Vagina (tissue), 2 donors: Measurements from ENCODE around the gene CDV3. TPM values are rescaled to one million over a fixed set of nuclear protein-coding genes. Genes with fewer than 3 reads are reported as not detected.
"Not testable (repeated sequence)": the region's sequence is repeated elsewhere in the genome, so short reads cannot be mapped to it uniquely, and the experiment has no call there.

ENCODE experiments used
- DNase-seq, 2 donors: peaks; one replicate each; pipeline ENCODE4 v3.0.0-alpha.2; 2017; ENCODE audit errors: extremely low spot score in 2 of 2
- H3K27ac ChIP-seq: fragments of 200-600 bp; sonication (generic); one replicate; pipeline ENCODE4 v1.5.1; 2019
- H3K27me3 ChIP-seq: fragments of 200-600 bp; sonication (generic); one replicate; pipeline ENCODE4 v1.5.1; 2019
- H3K36me3 ChIP-seq, 2 donors: fragments of 200-600 bp; sonication (generic); one replicate each; pipeline ENCODE4 v1.5.1; 2017 to 2019
- H3K4me1 ChIP-seq: fragments of 200-600 bp; sonication (generic); one replicate; pipeline ENCODE4 v1.5.1; 2019
- H3K4me3 ChIP-seq, 2 donors: fragments of 200-600 bp; sonication (generic); 1 replicate in 1 of 2; 2 replicates in 1 of 2; pipeline ENCODE4 v1.5.1; 2016 to 2019
- H3K9me3 ChIP-seq: fragments of 200-600 bp; sonication (generic); one replicate; pipeline ENCODE4 v1.5.1; 2019
- POLR2A ChIP-seq, 2 donors: fragments of 450-650 bp; IDR thresholded peaks; one replicate each; pipeline ENCODE4 v1.6.1; 2017; ENCODE audit warnings: antibody characterized with exemption in 2 of 2, mild to moderate bottlenecking in 2 of 2, moderate library complexity in 2 of 2
- POLR2AphosphoS5 ChIP-seq, 2 donors: sonication (generic); formaldehyde crosslinking; IDR thresholded peaks; one replicate each; pipeline ENCODE4 v1.9.0; 2017; ENCODE audit warnings: antibody characterized with exemption in 2 of 2, mild to moderate bottlenecking in 2 of 2, low read depth in 1 of 2; ENCODE audit not compliant: insufficient read depth in 1 of 2
- intact Hi-C: fragments of 100-400 bp; cut with DNase I; formaldehyde crosslinking; loops from one replicate; pipeline ENCODE4 v1.15.1; 2023
- total RNA-seq: library from RNA; depleted of rRNA; stranded (reverse); fragments of >200 nt; gene quantifications from one replicate; pipeline ENCODE4 v1.2.3, GENCODE V29; 2016
- TF ChIP-seq, protein P1 (sequence below), 3 experiments: fragments of 450-650 bp in 2 of 3; fragments of 200-600 bp in 1 of 3; sonication (generic) in 1 of 3; IDR thresholded peaks; one replicate each; pipeline ENCODE4 v1.5.1; 2017 to 2019; ENCODE audit warnings: antibody characterized with exemption in 3 of 3, mild to moderate bottlenecking in 2 of 3, moderate library complexity in 2 of 3

CDV3 gene
- 55.0 TPM for total RNA-seq

DNA sequence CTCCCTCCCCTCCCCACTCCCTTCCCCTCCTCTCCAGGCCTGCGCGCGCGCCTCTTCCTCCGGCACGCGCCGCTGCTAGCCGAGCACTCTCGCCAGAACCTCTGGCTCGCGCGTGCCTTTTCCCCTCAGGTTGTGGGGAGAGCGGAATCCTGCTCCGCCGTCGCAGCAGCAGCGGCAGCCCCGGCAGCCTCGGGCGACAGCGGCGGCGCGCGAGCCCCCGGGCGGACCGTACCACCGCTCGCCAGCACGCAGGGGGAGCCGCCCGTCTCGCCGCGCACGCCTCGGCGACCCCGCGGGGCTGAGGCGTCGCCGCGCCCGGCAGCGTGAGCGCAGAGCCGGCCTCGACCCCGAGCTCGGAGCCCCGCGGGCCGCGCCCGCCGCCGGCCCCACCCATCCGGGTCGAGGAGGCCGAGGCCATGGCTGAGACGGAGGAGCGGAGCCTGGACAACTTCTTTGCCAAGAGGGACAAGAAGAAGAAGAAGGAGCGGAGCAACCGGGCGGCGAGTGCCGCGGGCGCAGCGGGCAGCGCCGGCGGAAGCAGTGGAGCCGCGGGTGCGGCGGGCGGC is at the start of gene CDV3:
CDV3 (plus strand) TSS at position 58 of the 566 bp plus-strand sequence; CDS start at position 417, 359 bp downstream.
- Histone ChIP-seq H3K27me3 (no peaks in the 10 kb centered on the region), H3K9me3 (no peaks in the 10 kb centered on the region), H3K36me3 (peaks cover 0 to 26% of the 10 kb centered on the region in 2 donors), H3K4me1 (peaks cover 45% of the 10 kb centered on the region), H3K27ac (peak within 1 kb of the TSS; percentile 90), H3K4me3 (peak within 1 kb of the TSS; percentile 73 to 93)
- intact Hi-C loops = loop anchor here (5.0 kb wide), 1 partner anchor 851 kb away; the partner anchor contains the start of gene NPHP3
- TF ChIP-seq POLR2AphosphoS5 (IDR thresholded peaks at IDR 0.05; ENCODE audit: insufficient read depth in 1 of 2, low read depth in 1 of 2) = peak in 1 of 2 donors; percentile 87
- TF ChIP-seq, protein P1, sequence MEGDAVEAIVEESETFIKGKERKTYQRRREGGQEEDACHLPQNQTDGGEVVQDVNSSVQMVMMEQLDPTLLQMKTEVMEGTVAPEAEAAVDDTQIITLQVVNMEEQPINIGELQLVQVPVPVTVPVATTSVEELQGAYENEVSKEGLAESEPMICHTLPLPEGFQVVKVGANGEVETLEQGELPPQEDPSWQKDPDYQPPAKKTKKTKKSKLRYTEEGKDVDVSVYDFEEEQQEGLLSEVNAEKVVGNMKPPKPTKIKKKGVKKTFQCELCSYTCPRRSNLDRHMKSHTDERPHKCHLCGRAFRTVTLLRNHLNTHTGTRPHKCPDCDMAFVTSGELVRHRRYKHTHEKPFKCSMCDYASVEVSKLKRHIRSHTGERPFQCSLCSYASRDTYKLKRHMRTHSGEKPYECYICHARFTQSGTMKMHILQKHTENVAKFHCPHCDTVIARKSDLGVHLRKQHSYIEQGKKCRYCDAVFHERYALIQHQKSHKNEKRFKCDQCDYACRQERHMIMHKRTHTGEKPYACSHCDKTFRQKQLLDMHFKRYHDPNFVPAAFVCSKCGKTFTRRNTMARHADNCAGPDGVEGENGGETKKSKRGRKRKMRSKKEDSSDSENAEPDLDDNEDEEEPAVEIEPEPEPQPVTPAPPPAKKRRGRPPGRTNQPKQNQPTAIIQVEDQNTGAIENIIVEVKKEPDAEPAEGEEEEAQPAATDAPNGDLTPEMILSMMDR (IDR thresholded peaks at IDR 0.05) = no peak
- TF ChIP-seq POLR2A (IDR thresholded peaks at IDR 0.05) = peak in 1 of 2 donors; percentile 93
- no peak for DNase-seq

DNA sequence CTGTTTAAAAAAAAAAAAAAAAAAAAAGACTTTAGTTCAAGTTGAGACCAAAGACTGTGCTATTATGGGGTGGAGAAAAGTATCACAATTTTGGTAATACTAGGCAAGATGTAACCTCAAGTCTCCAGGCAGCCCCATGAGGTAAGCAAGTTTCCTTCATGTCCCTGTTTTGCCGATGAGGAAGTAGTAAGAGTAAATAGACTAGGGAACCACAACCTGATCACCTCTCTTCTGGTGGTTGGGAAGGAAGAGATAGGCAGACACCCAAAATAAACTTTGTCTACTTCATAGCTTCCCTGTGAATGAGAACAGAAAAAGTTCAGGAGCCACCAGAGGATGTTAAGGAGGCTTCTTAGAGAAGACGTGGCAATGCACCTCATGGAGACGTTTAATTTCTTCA is 49.7 kb upstream of the CDV3 start:
- H3K9me3 ChIP-seq, DNase-seq, H3K4me3 ChIP-seq, H3K27ac ChIP-seq, H3K27me3 ChIP-seq, H3K36me3 ChIP-seq, intact Hi-C loops: not testable (repeated sequence)
- H3K4me1 ChIP-seq = peaks cover 11% of the 10 kb centered on the region

- Histone ChIP-seq H3K4me1 (peaks cover 11% of the 10 kb centered on the region), H3K27me3 (no peaks in the 10 kb centered on the region), H3K27ac (no peak overlapping the region), H3K9me3 (no peaks in the 10 kb centered on the region), H3K36me3 (no peaks in the 10 kb centered on the region), H3K4me3 (no peak overlapping the region)
- no peak for DNase-seq
- intact Hi-C loops = no loop called here
- TF ChIP-seq, protein P1 (IDR thresholded peaks at IDR 0.05) = no peak
- TF ChIP-seq POLR2AphosphoS5 (IDR thresholded peaks at IDR 0.05; ENCODE audit: insufficient read depth in 1 of 2, low read depth in 1 of 2) (no peak), POLR2A (IDR thresholded peaks at IDR 0.05) (no peak)
Observed at GRCh38 chr3:133525435-133525834, 48.1 kb upstream of the CDV3 start.

GRCh38 chr3:133527081-133527715 is 46.3 kb upstream of the CDV3 start:
- H3K4me3 ChIP-seq = no peak overlapping the region
- no peak overlapping the region for H3K27ac ChIP-seq
- DNase-seq = no peak
- H3K4me1 ChIP-seq = peaks cover 11% of the 10 kb centered on the region
- no peaks in the 10 kb centered on the region for H3K27me3 ChIP-seq
- TF ChIP-seq POLR2AphosphoS5 (IDR thresholded peaks at IDR 0.05; ENCODE audit: insufficient read depth in 1 of 2, low read depth in 1 of 2) (no peak), POLR2A (IDR thresholded peaks at IDR 0.05) (no peak)
- TF ChIP-seq, protein P1 (IDR thresholded peaks at IDR 0.05) = no peak
- intact Hi-C loops = no loop called here
- no peaks in the 10 kb centered on the region for H3K9me3 ChIP-seq
- no peaks in the 10 kb centered on the region for H3K36me3 ChIP-seq

GRCh38 chr3:133529809-133530208 is 43.7 kb upstream of the CDV3 start:
- no peaks in the 10 kb centered on the region for H3K27me3 ChIP-seq
- no peaks in the 10 kb centered on the region for H3K9me3 ChIP-seq
- intact Hi-C loops = no loop called here
- H3K4me1 ChIP-seq = peaks cover 11% of the 10 kb centered on the region
- no peak for DNase-seq
- no peaks in the 10 kb centered on the region for H3K36me3 ChIP-seq
- no peak overlapping the region for H3K27ac ChIP-seq
- no peak overlapping the region for H3K4me3 ChIP-seq
- no peak for TF ChIP-seq POLR2A (IDR thresholded peaks at IDR 0.05)
- no peak for TF ChIP-seq POLR2AphosphoS5 (IDR thresholded peaks at IDR 0.05; ENCODE audit: insufficient read depth in 1 of 2, low read depth in 1 of 2)
- TF ChIP-seq, protein P1 (IDR thresholded peaks at IDR 0.05) = no peak
